PFSK-1 (cell line): ENCODE results near the gene BRD3OS.

Experiments used
- FOXP2 ChIP-seq: optimal IDR thresholded peaks from 2 replicates; pipeline ENCODE3; 2011; ENCODE audit warnings: borderline replicate concordance, control low read depth, inconsistent platforms; ENCODE audit not compliant: insufficient read depth; ENCODE audit errors: extremely low read length, extremely low read depth
- POLR2AphosphoS5 ChIP-seq: IDR thresholded peaks from 2 replicates; pipeline ENCODE4 v1.6.1; 2012; ENCODE audit warnings: low read depth, mild to moderate bottlenecking, control low read depth, low read length, moderate library complexity
- SIN3A ChIP-seq: IDR thresholded peaks from 2 replicates; pipeline ENCODE4 v1.6.1; 2012; ENCODE audit warnings: mild to moderate bottlenecking, low read length, moderate library complexity, borderline replicate concordance; ENCODE audit not compliant: insufficient read depth
- TAF1 ChIP-seq: IDR thresholded peaks from 2 replicates; pipeline ENCODE4 v1.6.1; 2012; ENCODE audit warnings: low read length, control low read depth, borderline replicate concordance; ENCODE audit not compliant: insufficient read depth
- TF ChIP-seq, protein P1 (sequence below), 2 experiments: IDR thresholded peaks; 2 replicates each; pipeline versions ENCODE4 v1.6.1 to v1.8.0; 2011 to 2012; ENCODE audit warnings: low read depth in 2 of 2, low read length in 2 of 2, control low read depth in 1 of 2, inconsistent platforms in 1 of 2, mild to moderate bottlenecking in 1 of 2, moderate library complexity in 1 of 2; ENCODE audit not compliant: insufficient read depth in 1 of 2

The BRD3OS gene

DNA sequence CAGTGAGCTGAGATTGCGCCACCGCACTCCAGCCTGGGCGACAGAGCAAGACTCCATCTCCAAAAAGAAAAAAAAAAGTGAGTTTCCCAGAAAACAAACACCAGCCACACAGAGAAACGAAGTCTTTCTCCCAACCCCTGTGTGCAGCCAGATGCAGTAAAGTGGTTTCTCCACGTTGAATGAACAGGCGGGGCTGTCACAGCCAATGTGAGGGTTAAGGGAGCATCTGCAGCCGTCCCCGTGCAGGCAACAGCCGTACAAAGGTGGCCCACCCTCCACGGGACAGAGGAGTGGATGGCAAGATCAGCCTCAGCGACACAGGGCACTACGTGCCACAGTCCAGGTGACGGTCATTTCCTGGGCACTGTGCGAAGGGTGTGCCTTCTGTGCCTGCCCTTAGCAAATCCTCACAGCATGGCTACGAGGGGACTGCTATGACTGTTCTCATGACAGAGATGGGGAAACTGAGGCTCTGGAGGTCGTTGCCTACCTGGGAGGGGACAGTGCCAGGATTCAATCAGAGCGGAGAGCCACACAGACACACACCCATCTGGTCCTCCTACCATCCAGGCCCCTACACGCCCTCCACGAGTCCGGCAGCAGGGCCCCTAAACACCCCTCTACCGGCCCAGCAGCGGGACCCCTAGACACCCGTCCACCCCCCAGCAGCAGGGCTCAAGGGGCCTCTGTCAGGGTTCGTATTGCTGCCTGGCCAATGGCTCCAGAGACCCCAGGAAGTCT is 35.5 kb upstream of the BRD3OS start:
- TF ChIP-seq POLR2AphosphoS5, result no peak
- no peak for TF ChIP-seq TAF1
- no peak for TF ChIP-seq SIN3A
- no peak for TF ChIP-seq FOXP2
- TF ChIP-seq, protein P1, sequence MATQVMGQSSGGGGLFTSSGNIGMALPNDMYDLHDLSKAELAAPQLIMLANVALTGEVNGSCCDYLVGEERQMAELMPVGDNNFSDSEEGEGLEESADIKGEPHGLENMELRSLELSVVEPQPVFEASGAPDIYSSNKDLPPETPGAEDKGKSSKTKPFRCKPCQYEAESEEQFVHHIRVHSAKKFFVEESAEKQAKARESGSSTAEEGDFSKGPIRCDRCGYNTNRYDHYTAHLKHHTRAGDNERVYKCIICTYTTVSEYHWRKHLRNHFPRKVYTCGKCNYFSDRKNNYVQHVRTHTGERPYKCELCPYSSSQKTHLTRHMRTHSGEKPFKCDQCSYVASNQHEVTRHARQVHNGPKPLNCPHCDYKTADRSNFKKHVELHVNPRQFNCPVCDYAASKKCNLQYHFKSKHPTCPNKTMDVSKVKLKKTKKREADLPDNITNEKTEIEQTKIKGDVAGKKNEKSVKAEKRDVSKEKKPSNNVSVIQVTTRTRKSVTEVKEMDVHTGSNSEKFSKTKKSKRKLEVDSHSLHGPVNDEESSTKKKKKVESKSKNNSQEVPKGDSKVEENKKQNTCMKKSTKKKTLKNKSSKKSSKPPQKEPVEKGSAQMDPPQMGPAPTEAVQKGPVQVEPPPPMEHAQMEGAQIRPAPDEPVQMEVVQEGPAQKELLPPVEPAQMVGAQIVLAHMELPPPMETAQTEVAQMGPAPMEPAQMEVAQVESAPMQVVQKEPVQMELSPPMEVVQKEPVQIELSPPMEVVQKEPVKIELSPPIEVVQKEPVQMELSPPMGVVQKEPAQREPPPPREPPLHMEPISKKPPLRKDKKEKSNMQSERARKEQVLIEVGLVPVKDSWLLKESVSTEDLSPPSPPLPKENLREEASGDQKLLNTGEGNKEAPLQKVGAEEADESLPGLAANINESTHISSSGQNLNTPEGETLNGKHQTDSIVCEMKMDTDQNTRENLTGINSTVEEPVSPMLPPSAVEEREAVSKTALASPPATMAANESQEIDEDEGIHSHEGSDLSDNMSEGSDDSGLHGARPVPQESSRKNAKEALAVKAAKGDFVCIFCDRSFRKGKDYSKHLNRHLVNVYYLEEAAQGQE (IDR thresholded peaks at IDR 0.05; ENCODE audit: insufficient read depth in 1 of 2, low read depth in 2 of 2, low read length in 2 of 2), result no peak

DNA sequence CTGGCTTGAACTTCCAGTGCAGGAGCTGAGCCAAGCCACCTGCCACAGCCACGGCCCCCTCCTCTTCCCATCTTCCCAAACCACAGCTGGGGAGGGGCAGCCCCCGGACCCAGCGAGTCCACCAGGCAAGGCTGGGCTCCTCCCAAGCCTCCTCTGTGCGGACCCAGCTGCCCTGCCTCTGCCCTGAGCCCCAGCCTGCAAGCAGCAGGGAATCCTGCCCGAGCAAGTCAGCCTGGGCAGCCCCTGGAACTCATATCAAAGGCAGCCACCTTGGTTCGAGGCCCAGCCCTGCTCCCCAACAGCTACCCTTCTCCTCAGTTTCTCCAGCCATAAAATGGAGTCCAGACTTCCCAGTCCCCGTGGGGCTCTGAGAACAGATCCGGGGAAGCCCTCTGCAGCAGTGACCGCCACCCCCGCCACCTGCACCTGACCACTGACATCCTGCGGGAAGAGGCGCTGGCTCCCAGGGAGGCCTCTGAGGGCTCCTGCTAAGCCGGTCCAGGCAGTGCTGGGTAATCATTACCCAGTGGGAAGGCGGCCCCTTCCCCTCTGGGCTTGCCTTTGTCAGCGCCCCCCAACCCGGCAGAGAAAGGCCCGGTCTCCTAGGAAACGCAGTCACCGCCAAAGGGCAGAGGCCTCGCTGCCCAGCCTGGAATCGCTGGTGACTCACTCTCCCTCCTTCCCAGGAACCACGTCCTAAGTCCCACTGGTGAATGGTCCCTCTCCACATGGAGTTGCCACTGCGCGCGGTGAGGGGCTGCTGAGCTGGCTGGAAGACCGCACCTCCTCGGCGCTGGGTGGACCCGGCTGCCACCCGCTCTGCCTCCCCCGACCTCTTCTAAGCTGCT is 34.7 kb upstream of the BRD3OS start:
- TF ChIP-seq FOXP2, result no peak

DNA sequence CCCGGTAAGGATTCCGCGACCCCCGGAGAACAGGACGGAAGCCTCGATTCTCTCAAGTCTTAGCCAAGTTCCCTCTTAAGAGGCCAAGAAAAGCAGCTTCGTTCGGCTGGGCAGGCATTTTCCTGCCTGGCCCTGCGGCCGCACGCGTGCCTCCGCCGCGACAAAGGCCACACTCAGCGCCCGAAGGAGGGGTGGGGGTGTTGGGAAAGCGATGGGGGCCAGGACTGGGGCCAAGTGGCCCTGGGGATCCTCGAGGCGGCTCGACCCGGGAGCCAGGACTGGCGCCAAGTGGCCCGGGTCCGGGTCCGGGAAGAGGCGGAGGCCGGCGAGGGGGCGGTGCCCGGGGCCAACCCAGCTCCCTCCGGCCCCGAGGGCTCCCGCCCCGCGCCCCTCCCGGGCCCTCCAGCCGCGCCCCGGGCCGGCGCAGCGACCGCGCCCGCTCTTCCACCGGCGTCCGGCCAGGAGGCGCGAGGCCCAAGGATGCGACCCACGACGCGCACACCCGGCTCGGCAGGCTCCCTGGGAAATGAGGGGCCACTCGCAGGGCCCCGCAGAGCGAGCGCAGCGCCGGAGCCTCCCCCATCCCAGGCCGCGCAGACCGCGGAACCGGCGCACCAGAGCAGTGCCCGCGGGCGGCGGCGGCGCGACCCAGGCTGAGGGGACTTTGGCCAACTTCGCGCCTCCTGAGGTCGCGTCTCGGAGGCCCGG is 33.9 kb upstream of the BRD3OS start:
- no peak for TF ChIP-seq FOXP2
- 0 out of 2 replicates have a peak, but pooled peaks have one; percentile 7 for TF ChIP-seq SIN3A
- no peak for TF ChIP-seq POLR2AphosphoS5

DNA sequence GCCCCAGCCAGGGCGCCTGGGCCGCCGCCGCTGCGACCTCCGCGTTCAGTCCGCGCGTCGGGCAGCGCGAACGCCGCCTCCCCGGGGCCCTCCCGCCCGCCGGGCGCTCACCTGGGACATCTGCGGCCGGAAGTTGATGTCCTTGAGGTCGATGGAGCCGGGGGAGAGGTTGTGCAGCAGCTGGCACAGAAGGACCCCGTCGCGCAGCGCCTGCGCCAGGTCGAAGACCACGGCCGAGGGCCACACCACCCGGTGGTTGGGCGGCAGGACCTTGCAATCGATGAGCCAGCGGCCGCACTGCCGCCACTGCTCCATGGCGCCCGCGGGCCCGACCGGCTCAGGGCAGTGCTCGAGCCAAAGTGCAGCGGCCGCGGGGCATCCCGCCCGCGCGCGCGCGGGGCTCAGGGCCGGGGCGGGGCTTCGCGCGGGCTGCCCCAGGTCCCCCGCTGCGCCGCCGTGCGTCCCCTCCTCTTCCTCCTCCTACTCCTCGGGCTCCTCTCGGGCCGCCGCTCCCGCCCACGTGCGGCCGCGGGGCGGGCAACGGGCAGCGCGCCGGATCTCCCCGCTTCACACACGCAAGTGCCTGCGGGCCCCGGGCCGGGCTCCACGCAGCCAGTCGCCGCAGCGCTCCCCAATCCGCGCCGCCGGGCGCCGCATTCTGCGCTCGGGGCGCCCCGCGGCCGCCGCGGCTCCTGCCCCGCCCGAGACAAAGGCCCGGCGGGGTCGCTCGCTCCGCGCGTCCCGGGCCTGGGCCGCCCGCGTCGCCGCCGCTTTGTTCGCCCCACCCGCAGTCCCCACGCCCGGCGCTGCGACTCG is 33.1 kb upstream of the BRD3OS start, which contains the start of gene VAV2:
Gene VAV2 (minus strand): TSS at position 361 of the 816 bp plus-strand sequence. CDS start 46 bp downstream, at position 315.
- TF ChIP-seq SIN3A, result no peak

DNA sequence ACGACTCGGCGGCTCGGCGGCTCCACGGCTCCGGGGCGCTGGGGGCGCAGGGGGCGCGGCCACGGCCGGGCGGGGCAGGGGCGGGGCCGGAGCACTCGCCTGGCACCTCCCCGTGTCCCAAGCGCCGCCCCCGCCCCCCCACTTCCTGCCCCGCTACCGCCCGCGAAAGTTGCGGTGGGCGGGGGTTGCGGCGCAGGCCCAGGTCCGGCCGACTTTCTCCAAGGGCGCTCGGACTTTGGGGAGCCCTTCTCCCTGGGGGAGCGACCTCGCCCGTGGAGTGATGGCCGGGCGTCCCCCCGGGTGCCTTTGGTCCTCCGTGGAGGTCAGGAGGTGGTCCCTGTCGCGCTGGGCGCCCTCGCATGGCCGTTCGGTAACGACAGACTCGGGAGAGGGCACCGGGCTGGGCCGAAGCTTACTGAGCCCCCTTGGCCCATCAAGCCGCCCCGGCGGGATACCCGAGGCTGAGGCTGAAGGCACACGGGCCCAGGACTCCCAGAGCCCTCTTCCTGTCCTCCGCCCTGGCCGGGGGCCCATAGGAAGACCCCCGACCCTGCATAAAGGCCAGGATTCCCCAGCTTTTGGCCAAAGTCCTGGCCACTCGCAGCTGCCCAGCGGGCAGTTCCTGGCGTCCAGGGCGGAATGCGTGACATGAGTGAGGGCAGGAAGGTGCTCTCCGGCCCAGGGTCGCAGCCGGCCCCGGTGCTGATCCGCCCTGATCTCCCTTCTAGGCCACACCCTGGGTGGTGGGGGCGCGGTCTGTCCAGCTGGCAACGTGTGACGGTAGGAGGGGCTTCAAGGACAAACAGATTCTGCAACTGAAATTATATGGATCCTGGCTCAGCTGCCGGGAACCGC is 32.3 kb upstream of the BRD3OS start:
- TF ChIP-seq FOXP2 (no peak), SIN3A (peak; percentile 76; the same call in 1 of the 2 replicates)

DNA sequence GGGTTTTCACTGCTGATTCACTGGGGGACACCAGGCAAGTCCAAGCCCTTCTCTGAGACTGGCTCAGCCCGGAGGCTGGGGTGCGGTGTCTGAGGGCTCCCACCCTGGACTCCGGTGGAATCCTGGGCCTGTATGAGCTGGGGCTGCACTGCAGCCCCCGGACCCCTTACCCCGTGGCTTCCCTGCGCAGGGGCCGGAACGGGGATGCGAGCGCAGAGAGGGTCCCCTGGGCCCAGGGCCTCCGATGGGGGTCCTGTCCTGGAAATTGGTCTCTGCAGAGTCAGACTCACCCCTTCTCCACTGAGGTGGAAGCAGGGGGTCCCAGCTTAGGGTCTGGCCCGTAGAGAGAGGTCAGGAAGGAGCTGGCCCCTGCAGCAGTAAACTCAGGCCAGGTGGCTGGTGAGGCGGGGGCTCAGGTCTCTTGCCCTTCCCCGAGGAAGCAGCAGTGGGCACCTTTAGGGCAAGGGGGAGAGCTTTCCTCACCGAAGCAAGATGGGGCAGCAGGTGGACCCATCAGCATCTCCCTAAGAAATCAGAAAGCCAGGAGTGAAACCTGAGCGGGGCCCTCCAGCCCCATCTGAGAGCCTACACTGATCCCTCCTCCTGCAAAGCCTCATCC is 31.5 kb upstream of the BRD3OS start:
- no peak for TF ChIP-seq POLR2AphosphoS5
- TF ChIP-seq, protein P1 (IDR thresholded peaks at IDR 0.05; ENCODE audit: insufficient read depth in 1 of 2, low read depth in 2 of 2, low read length in 2 of 2), result no peak
- no peak for TF ChIP-seq SIN3A
- no peak for TF ChIP-seq FOXP2
- no peak for TF ChIP-seq TAF1
